ENCODE results near the gene IBA57.

Gene IBA57

DNA sequence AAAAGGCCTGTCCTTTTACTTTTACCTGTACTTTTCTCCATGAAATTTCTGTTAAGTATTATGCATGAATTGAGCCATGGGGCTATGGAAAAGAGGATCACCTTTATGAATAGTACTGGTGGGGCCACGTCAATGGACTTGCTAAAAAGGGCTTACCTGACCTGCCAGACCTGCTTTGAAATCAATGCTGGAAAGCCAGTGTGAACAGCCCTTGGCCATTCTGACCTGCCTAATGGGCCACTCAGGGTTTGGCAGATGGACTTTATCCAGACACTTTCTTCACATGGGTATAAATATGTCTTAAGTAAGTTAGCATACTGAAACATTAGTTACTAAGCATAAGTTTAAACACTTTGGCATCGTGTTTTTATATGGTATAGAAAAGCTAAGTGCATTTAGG lies 33.8 kb upstream of the IBA57 start:
- Histone ChIP-seq H3K36me3 (ENCODE audit: insufficient read depth) (no peaks in the 10 kb centered on the region), H2AFZ (ENCODE audit: low read depth) (no peak overlapping the region), H3K4me1 (ENCODE audit: low read depth, poor library complexity, severe bottlenecking) (peaks cover 5% of the 10 kb centered on the region), H3K4me2 (no peak overlapping the region), H3K9ac (no peak overlapping the region), H3K27me3 (ENCODE audit: insufficient read depth, low read depth) (no peaks in the 10 kb centered on the region), H3K27ac (no peak overlapping the region), H4K20me1 (ENCODE audit: insufficient read depth) (no peaks in the 10 kb centered on the region), H3K79me2 (ENCODE audit: insufficient read depth, low read depth) (no peaks in the 10 kb centered on the region), H3K4me3 (IDR thresholded peaks at IDR 0.05; ENCODE audit: insufficient read depth, low read depth, low read length) (no peak overlapping the region)
- TF ChIP-seq, protein P1, sequence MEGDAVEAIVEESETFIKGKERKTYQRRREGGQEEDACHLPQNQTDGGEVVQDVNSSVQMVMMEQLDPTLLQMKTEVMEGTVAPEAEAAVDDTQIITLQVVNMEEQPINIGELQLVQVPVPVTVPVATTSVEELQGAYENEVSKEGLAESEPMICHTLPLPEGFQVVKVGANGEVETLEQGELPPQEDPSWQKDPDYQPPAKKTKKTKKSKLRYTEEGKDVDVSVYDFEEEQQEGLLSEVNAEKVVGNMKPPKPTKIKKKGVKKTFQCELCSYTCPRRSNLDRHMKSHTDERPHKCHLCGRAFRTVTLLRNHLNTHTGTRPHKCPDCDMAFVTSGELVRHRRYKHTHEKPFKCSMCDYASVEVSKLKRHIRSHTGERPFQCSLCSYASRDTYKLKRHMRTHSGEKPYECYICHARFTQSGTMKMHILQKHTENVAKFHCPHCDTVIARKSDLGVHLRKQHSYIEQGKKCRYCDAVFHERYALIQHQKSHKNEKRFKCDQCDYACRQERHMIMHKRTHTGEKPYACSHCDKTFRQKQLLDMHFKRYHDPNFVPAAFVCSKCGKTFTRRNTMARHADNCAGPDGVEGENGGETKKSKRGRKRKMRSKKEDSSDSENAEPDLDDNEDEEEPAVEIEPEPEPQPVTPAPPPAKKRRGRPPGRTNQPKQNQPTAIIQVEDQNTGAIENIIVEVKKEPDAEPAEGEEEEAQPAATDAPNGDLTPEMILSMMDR (conservative IDR thresholded peaks at IDR 0.05; ENCODE audit: low read depth, low read length) = no peak

DNA sequence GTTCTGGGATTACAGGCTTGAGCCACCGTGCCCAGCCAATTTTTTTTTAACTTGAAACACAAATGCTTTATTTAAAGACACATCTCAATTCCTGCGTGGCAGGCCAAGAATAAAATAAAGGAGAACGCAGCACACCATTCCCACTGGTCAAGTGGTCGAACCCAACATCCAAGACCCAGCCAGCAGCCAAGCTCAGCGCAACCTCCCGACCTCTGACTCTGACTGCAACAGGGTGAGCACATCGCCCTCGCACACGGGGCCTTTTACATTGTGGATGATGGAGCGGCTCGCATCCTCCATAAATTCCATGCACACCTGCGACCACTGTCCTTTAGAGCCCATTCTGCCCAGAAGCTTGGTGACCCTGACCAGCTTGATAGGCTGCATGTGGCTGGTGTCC lies 31.0 kb upstream of the IBA57 start:
- Histone ChIP-seq H3K4me1 (ENCODE audit: low read depth, poor library complexity, severe bottlenecking) (peaks cover 5% of the 10 kb centered on the region), H3K9ac (no peak overlapping the region), H3K4me2 (no peak overlapping the region), H3K4me3 (IDR thresholded peaks at IDR 0.05; ENCODE audit: insufficient read depth, low read depth, low read length) (no peak overlapping the region), H4K20me1 (ENCODE audit: insufficient read depth) (no peaks in the 10 kb centered on the region), H3K36me3 (ENCODE audit: insufficient read depth) (no peaks in the 10 kb centered on the region), H3K27me3 (ENCODE audit: insufficient read depth, low read depth) (no peaks in the 10 kb centered on the region), H3K79me2 (ENCODE audit: insufficient read depth, low read depth) (no peaks in the 10 kb centered on the region), H2AFZ (ENCODE audit: low read depth) (no peak overlapping the region), H3K27ac (no peak overlapping the region)
- TF ChIP-seq, protein P1 (conservative IDR thresholded peaks at IDR 0.05; ENCODE audit: low read depth, low read length) = no peak

DNA sequence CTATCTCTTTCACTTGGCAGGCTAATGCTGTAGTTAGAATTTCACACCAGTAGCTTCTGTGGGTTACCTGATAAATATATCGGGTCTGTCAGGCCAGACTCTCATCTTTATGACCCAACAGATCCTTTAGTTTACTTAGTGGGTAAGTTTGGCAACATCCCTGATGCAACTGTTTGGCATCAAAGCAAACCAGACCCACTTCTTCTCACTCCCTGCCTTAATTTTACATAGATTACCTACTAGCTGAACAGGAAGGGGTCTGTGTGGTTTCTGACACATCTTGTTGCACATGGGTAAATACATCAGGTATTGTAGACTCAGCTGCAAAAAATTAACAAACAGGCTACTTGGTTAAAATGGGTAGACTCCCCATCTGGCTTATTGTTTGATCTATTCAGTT lies 28.7 kb upstream of the IBA57 start:
- H2AFZ ChIP-seq (ENCODE audit: low read depth) = no peak overlapping the region
- no peak overlapping the region for H3K4me3 ChIP-seq (IDR thresholded peaks at IDR 0.05; ENCODE audit: insufficient read depth, low read depth, low read length)
- no peak overlapping the region for H3K27ac ChIP-seq
- H3K4me2 ChIP-seq = no peak overlapping the region
- peaks cover 5% of the 10 kb centered on the region for H3K4me1 ChIP-seq (ENCODE audit: low read depth, poor library complexity, severe bottlenecking)
- H3K27me3 ChIP-seq (ENCODE audit: insufficient read depth, low read depth) = no peaks in the 10 kb centered on the region
- H3K9ac ChIP-seq = no peak overlapping the region
- peaks cover 17% of the 10 kb centered on the region for H3K79me2 ChIP-seq (ENCODE audit: insufficient read depth, low read depth)
- H3K36me3 ChIP-seq (ENCODE audit: insufficient read depth) = no peaks in the 10 kb centered on the region
- H4K20me1 ChIP-seq (ENCODE audit: insufficient read depth) = no peaks in the 10 kb centered on the region
- TF ChIP-seq, protein P1 (conservative IDR thresholded peaks at IDR 0.05; ENCODE audit: low read depth, low read length) = no peak

DNA sequence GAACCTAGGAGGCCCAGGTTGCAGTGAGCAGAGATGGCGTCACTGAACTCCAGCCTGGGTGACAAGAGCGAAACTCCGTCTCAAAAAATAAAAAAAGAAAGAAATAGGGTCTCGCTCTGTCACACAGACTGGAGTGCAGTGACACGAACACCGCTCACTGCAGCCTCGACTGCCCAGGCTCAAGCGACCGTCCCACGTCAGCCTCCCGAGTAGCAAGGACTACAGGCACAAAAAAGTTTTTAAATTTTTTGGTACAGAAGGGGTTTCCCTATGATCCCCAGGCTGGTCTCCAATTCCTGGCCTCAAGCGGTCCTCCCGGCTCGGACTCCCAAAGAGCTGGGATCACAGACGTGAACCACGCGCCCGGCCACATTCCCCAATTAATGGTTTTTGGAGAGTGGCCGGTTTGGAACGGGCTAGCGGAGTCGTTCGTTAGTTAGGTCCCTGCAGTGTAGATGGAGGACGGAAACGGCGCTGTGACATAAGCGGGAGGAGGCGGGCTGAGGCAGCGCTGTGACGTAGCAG lies 26.1 kb upstream of the IBA57 start:
- H3K4me2 ChIP-seq = peak overlapping the region; percentile 70
- peak overlapping the region; percentile 96 for H2AFZ ChIP-seq (ENCODE audit: low read depth)

More for the DNA sequence above, 26.1 kb upstream of the IBA57 start:
- Histone ChIP-seq H3K27me3 (ENCODE audit: insufficient read depth, low read depth) (no peaks in the 10 kb centered on the region), H3K9ac (peak overlapping the region; percentile 39; the same call in 1 of the 2 replicates), H3K4me1 (ENCODE audit: low read depth, poor library complexity, severe bottlenecking) (peaks cover 17% of the 10 kb centered on the region), H4K20me1 (ENCODE audit: insufficient read depth) (no peaks in the 10 kb centered on the region; the same call in 1 of the 2 replicates), H3K27ac (peak overlapping the region; percentile 48; the same call in 1 of the 2 replicates), H3K36me3 (ENCODE audit: insufficient read depth) (no peaks in the 10 kb centered on the region), H3K79me2 (ENCODE audit: insufficient read depth, low read depth) (peaks cover 43% of the 10 kb centered on the region), H3K4me3 (IDR thresholded peaks at IDR 0.05; ENCODE audit: insufficient read depth, low read depth, low read length) (peak overlapping the region; percentile 48)
- TF ChIP-seq, protein P1 (conservative IDR thresholded peaks at IDR 0.05; ENCODE audit: low read depth, low read length) = no peak
